Lower lobe of right lung (tissue), 2 donors: ENCODE measurements around the gene HHEX. TPM values are rescaled to one million over a fixed set of nuclear protein-coding genes. Genes with fewer than 3 reads are reported as not detected.

ENCODE experiments used
- ATAC-seq, 2 donors: fragments of 200-7000 bp; cut with Tn5 transposase; one replicate each; pipeline ENCODE4 v1.9.1; 2020 to 2022; ENCODE audit warnings: mild to moderate bottlenecking in 2 of 2, moderate library complexity in 2 of 2
- DNase-seq: peaks from one replicate; pipeline ENCODE4 v3.0.0-alpha.2; 2020
- H3K27ac ChIP-seq: fragments of 200-600 bp; one replicate; pipeline ENCODE4 v1.8.0; 2022
- H3K27me3 ChIP-seq: fragments of 200-600 bp; one replicate; pipeline ENCODE4 v1.8.0; 2022; ENCODE audit warnings: low read depth
- H3K36me3 ChIP-seq: fragments of 200-600 bp; one replicate; pipeline ENCODE4 v1.8.0; 2022; ENCODE audit warnings: mild to moderate bottlenecking
- H3K4me1 ChIP-seq: fragments of 200-600 bp; one replicate; pipeline ENCODE4 v1.8.0; 2022
- H3K4me3 ChIP-seq: fragments of 200-600 bp; one replicate; pipeline ENCODE4 v1.8.0; 2022; ENCODE audit warnings: mild to moderate bottlenecking
- H3K9me3 ChIP-seq: fragments of 200-600 bp; one replicate; pipeline ENCODE4 v1.8.0; 2022
- CTCF ChIP-seq: fragments of 200-600 bp; IDR thresholded peaks from one replicate; pipeline ENCODE4 v1.8.0; 2022; ENCODE audit warnings: antibody characterized with exemption, mild to moderate bottlenecking
- intact Hi-C: fragments of 100-400 bp; cut with DNase I; formaldehyde crosslinking; loops from one replicate; pipeline ENCODE4 v1.11.0; 2022
- total RNA-seq: library from RNA; stranded (reverse); fragmentation: NEBNext Ultra II Directional; extraction: Animal tissue kit (Norgen Biotek cat#: 25700); gene quantifications from one replicate; pipeline ENCODE4 v1.2.1, GENCODE V29; 2021
- donor health status: DM: no; HTN: yes; CAD: no; lungs with severe emphysema.

Gene HHEX
- total RNA-seq, 1 donor from 2014 or later: 19.5 TPM

DNA sequence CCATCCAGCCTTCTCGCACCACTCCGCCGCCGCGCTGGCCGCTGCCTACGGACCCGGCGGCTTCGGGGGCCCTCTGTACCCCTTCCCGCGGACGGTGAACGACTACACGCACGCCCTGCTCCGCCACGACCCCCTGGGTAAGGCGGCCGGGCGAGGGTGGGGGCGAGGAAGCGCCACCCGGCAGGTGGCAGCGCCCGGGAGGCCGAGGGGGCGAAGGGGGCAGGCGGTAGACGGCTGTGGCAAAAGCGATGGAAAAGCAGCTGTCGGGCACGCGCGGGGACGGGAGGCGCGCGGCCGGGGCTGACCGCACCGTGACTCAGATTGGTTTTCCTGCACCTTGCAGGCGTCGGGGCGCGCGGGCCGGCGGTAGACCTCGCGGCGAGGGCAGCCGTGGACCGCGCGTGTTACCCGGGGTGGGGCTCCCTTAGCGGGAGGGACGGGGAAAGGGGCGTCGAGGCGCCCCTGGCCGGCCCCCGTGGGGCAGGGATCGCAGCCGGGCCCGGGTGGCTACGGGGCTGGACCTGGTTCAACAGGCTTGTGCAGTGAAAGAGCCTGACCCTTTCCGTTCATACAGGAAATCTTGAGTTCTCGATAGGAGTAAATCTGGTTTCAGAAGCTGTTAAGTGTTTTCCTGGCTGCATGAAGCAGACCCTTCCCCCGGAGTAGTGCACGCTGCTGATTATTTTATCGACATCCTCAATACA, 608 bp downstream of the HHEX start:
- ATAC-seq (peak; percentile 71 to 78), DNase-seq (peak; percentile 84)
- Histone ChIP-seq H3K27me3 (peaks cover 5% of the 10 kb centered on the region), H3K4me3 (peak overlapping the region; percentile 73), H3K9me3 (no peaks in the 10 kb centered on the region), H3K27ac (peak overlapping the region; percentile 90), H3K36me3 (peaks cover 15% of the 10 kb centered on the region), H3K4me1 (peaks cover 31% of the 10 kb centered on the region)
- intact Hi-C loops: no loop called here
- no peak for TF ChIP-seq CTCF

DNA sequence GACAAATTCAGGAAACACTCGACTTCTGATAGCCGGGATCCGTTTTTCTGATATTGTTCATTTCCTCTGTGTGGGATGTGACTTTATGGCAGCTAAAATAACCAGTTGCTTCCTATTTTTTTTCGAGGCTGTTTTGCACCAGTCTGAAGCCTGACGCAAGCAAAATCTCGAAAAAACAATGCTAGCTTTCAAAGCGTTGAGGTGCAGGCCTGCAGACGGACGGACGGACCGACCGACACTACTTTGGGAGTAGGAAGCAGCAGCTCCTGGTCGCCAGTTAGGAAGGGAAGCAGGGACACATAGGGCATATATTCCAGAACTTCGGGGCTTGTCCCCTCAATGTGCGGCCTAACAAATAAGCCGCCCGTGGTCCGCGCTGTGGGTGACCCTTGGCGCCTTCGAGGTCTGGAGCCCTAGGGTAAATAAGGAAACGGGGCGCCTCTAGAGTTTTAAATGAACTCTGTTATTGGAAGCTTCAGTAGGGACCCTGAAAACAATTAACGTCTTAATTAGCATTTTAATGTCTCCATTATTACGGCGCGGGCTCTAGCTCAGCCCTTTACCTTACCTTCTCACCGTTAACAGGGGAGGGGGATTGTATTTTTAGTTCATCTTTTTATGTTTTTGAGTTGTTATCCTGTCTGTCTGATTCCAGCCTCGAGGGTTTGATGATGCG, 1.3 kb downstream of the HHEX start:
- peaks cover 31% of the 10 kb centered on the region for H3K4me1 ChIP-seq
- no peak for TF ChIP-seq CTCF
- peaks cover 22% of the 10 kb centered on the region for H3K36me3 ChIP-seq
- H3K9me3 ChIP-seq: no peaks in the 10 kb centered on the region
- peaks cover 11% of the 10 kb centered on the region for H3K27me3 ChIP-seq
- peak in 1 of 2 donors; percentile 11 for ATAC-seq
- H3K27ac ChIP-seq: peak overlapping the region; percentile 90
- peak; percentile 60 for DNase-seq
- intact Hi-C loops: no loop called here
- peak overlapping the region; percentile 73 for H3K4me3 ChIP-seq

- peak overlapping the region; percentile 90 for H3K27ac ChIP-seq
- H3K4me1 ChIP-seq: peaks cover 31% of the 10 kb centered on the region
- no peak for TF ChIP-seq CTCF
- no peaks in the 10 kb centered on the region for H3K9me3 ChIP-seq
- ATAC-seq (peak; percentile 32 to 39), DNase-seq (peak; percentile 84)
- peak overlapping the region; percentile 73 for H3K4me3 ChIP-seq
- intact Hi-C loops: no loop called here
- H3K36me3 ChIP-seq: peaks cover 24% of the 10 kb centered on the region
- H3K27me3 ChIP-seq: peaks cover 17% of the 10 kb centered on the region
Observed at GRCh38 chr10:92691591-92692079, 1.9 kb downstream of the HHEX start.

DNA sequence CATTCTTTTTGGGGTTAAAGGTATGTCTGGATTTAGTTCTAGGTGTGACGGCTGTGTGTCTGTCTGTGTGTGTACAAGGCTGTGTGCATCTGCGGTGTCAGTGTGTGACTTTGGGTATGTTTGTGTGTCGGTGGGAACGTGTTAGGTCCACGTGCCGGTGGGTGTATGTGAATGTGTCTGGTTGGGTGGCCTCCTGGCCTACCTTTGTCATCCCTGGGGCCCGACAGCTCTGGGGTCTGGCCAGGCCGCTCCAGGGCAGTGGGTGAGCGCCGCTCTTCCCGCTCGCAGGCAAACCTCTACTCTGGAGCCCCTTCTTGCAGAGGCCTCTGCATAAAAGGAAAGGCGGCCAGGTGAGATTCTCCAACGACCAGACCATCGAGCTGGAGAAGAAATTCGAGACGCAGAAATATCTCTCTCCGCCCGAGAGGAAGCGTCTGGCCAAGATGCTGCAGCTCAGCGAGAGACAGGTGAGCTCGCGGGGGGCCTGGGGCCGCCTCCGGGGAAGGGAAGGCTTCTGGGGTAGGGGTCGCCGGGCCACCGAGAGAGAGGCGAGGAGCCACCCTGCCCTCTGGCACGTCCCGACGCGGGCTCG, 2.4 kb downstream of the HHEX start:
- peak overlapping the region; percentile 90 for H3K27ac ChIP-seq
- DNase-seq: no peak

More for the DNA sequence above, 2.4 kb downstream of the HHEX start:
- no peaks in the 10 kb centered on the region for H3K9me3 ChIP-seq
- intact Hi-C loops: no loop called here
- peaks cover 24% of the 10 kb centered on the region for H3K36me3 ChIP-seq
- peaks cover 31% of the 10 kb centered on the region for H3K4me1 ChIP-seq
- peak overlapping the region; percentile 73 for H3K4me3 ChIP-seq
- peaks cover 17% of the 10 kb centered on the region for H3K27me3 ChIP-seq
- no peak for TF ChIP-seq CTCF
- no peak for ATAC-seq
